Spleen (tissue), 7 donors: ENCODE data around the gene P2RX7.

ENCODE experiments used
- CTCF ChIP-seq, 11 experiments: fragments of 200-600 bp in 7 of 11; fragments of 450-650 bp in 4 of 11; sonication (generic) in 4 of 11; IDR thresholded peaks in 8 of 11; conservative IDR thresholded peaks in 3 of 11; 1 replicate in 7 of 11; 2 replicates in 4 of 11; pipeline versions ENCODE4 v1.4.0 to v1.8.0; 2016 to 2021; ENCODE audit warnings: antibody characterized with exemption in 11 of 11, inconsistent platforms in 4 of 11, mild to moderate bottlenecking in 1 of 11
- POLR2A ChIP-seq, 3 donors: fragments of 450-650 bp; IDR thresholded peaks; one replicate each; pipeline ENCODE4 v1.5.1; 2017; ENCODE audit warnings: antibody characterized with exemption in 3 of 3, mild to moderate bottlenecking in 1 of 3
- POLR2AphosphoS5 ChIP-seq, 3 donors: sonication (generic); formaldehyde crosslinking; IDR thresholded peaks; one replicate each; pipeline ENCODE4 v1.5.1; 2017; ENCODE audit warnings: antibody characterized with exemption in 3 of 3
- donor health status: DM: no; HTN: no; CAD: no; lungs with moderate emphysema.
- donor health status: DM: no; HTN: no; CAD: no.
- donor health status: DM: no; HTN: no; CAD: no.

DNA sequence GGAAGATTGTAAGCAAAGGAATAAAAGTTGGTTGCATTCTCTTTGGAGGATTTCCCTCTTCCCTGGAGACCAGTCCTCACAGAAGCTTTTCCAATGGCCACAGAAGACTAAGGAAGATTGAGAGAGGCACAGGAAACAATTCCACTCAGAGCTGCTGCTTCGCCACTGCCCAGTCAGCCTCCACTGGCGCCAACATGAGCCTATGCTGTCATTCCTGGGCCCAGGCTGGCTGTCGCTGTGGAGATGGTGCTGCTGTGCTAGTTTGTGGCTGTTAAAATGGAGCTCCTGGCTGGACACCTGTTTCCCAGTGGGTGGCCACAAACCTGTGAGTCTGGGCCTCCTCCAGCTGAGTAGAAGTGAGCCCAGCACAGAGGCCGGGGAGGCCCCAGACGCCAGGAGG is 6.6 kb downstream of the P2RX7 start:
- TF ChIP-seq CTCF (IDR thresholded peaks at IDR 0.05 in 8 of 11, conservative IDR thresholded peaks at IDR 0.05 in 3 of 11) = no peak
- no peak for TF ChIP-seq POLR2A (IDR thresholded peaks at IDR 0.05)
- TF ChIP-seq POLR2AphosphoS5 (IDR thresholded peaks at IDR 0.05) = no peak
